Measurements from ENCODE around the gene DOCK11.
"Not testable (repeated sequence)": the region's sequence is repeated elsewhere in the genome, so short reads cannot be mapped to it uniquely, and the experiment has no call there.

Gene DOCK11

GRCh38 chrX:118685393-118685792 is 189.8 kb downstream of the DOCK11 start:
- no peak for DNase-seq (ENCODE audit: low read depth in 2 of 2, low spot score in 1 of 2)

- DNase-seq (ENCODE audit: low read depth in 2 of 2, low spot score in 1 of 2), result no peak
Measured at GRCh38 chrX:118688935-118689334, 193.3 kb downstream of the DOCK11 start.

- DNase-seq (ENCODE audit: low read depth in 2 of 2, low spot score in 1 of 2), result no peak
Measured at GRCh38 chrX:118693843-118694242, 198.2 kb downstream of the DOCK11 start.

- DNase-seq (ENCODE audit: low read depth in 2 of 2, low spot score in 1 of 2), result no peak
Measured at GRCh38 chrX:118694638-118695037, 199.0 kb downstream of the DOCK11 start.

- DNase-seq (ENCODE audit: low read depth in 2 of 2, low spot score in 1 of 2), result no peak
Measured at GRCh38 chrX:118698516-118699170, 203.0 kb downstream of the DOCK11 start.

- no peak for DNase-seq (ENCODE audit: low read depth in 2 of 2, low spot score in 1 of 2)
Measured at GRCh38 chrX:118702741-118703140, 207.1 kb downstream of the DOCK11 start.

- DNase-seq (ENCODE audit: low read depth in 2 of 2, low spot score in 1 of 2), result no peak
Measured at GRCh38 chrX:118706681-118707080, 211.1 kb downstream of the DOCK11 start.

GRCh38 chrX:118714521-118714920 is 218.9 kb downstream of the DOCK11 start:
- no peak for DNase-seq (ENCODE audit: low read depth in 2 of 2, low spot score in 1 of 2)

- DNase-seq (ENCODE audit: low read depth in 2 of 2, low spot score in 1 of 2), result not testable (repeated sequence)
Measured at GRCh38 chrX:118715917-118716316, 220.3 kb downstream of the DOCK11 start.

GRCh38 chrX:118716833-118717232 is 221.2 kb downstream of the DOCK11 start:
- DNase-seq (ENCODE audit: low read depth in 2 of 2, low spot score in 1 of 2), result not testable (repeated sequence)

GRCh38 chrX:118717678-118718391 is 222.2 kb downstream of the DOCK11 start:
- no peak for DNase-seq (ENCODE audit: low read depth in 2 of 2, low spot score in 1 of 2)

- no peak for DNase-seq (ENCODE audit: low read depth in 2 of 2, low spot score in 1 of 2)
Measured at GRCh38 chrX:118718737-118719136, 223.1 kb downstream of the DOCK11 start.

- no peak for DNase-seq (ENCODE audit: low read depth in 2 of 2, low spot score in 1 of 2)
Measured at GRCh38 chrX:118720058-118720707, 224.6 kb downstream of the DOCK11 start.

- no peak for DNase-seq (ENCODE audit: low read depth in 2 of 2, low spot score in 1 of 2)
Measured at GRCh38 chrX:118723376-118723775, 227.8 kb downstream of the DOCK11 start.

- DNase-seq (ENCODE audit: low read depth in 2 of 2, low spot score in 1 of 2), result no peak
Measured at GRCh38 chrX:118724365-118724764, 228.8 kb downstream of the DOCK11 start.

GRCh38 chrX:118724775-118725174 is 229.2 kb downstream of the DOCK11 start:
- no peak for DNase-seq (ENCODE audit: low read depth in 2 of 2, low spot score in 1 of 2)

GRCh38 chrX:118726396-118726795 is 230.8 kb downstream of the DOCK11 start:
- no peak for DNase-seq (ENCODE audit: low read depth in 2 of 2, low spot score in 1 of 2)

- DNase-seq (ENCODE audit: low read depth in 2 of 2, low spot score in 1 of 2), result no peak
Measured at GRCh38 chrX:118726887-118727685, 231.5 kb downstream of the DOCK11 start, which contains the start of gene IL13RA1. Gene IL13RA1 (plus strand): TSS chrX:118727606. CDS start chrX:118727639, 33 bp downstream.

- DNase-seq (ENCODE audit: low read depth in 2 of 2, low spot score in 1 of 2), result no peak
Measured at GRCh38 chrX:118727686-118728339, 232.2 kb downstream of the DOCK11 start.

GRCh38 chrX:118729042-118729652 is 233.5 kb downstream of the DOCK11 start:
- DNase-seq (ENCODE audit: low read depth in 2 of 2, low spot score in 1 of 2), result no peak

Data from stimulated activated CD8-positive, alpha-beta memory T cell treated with anti-CD3 and anti-CD28 coated beads, Interleukin-4, amount 100 ng/mL, for 1 hour (primary cell).